Skeletal muscle tissue (tissue), 4 donors: Measurements from ENCODE around the gene BCKDHB. TPM values are rescaled to one million over a fixed set of nuclear protein-coding genes. Genes with fewer than 3 reads are reported as not detected.
"Not testable (repeated sequence)": the region's sequence is repeated elsewhere in the genome, so short reads cannot be mapped to it uniquely, and the experiment has no call there.

Source experiments
- H3K27ac ChIP-seq: one replicate; pipeline ENCODE4 v1.7.0; 2013; ENCODE audit warnings: mild to moderate bottlenecking, low read depth, low read length, inconsistent platforms
- H3K27me3 ChIP-seq, 3 donors: one replicate each; pipeline ENCODE4 v1.7.0; 2013; ENCODE audit warnings: low read length in 3 of 3; ENCODE audit not compliant: control insufficient read depth in 3 of 3, insufficient read depth in 3 of 3
- H3K36me3 ChIP-seq, 3 donors: one replicate each; pipeline ENCODE4 v1.7.0; 2013; ENCODE audit warnings: low read length in 3 of 3; ENCODE audit not compliant: control insufficient read depth in 3 of 3, insufficient read depth in 3 of 3
- H3K4me1 ChIP-seq, 3 donors: one replicate each; pipeline ENCODE4 v1.7.0; 2013; ENCODE audit warnings: low read length in 3 of 3, mild to moderate bottlenecking in 3 of 3; ENCODE audit not compliant: control insufficient read depth in 3 of 3, insufficient read depth in 3 of 3
- H3K4me3 ChIP-seq, 3 donors: one replicate each; pipeline ENCODE4 v1.7.0; 2013; ENCODE audit warnings: low read length in 3 of 3
- H3K9ac ChIP-seq, 3 donors: one replicate each; pipeline ENCODE4 v1.7.0; 2013; ENCODE audit warnings: low read length in 3 of 3, mild to moderate bottlenecking in 3 of 3, moderate library complexity in 2 of 3, low read depth in 1 of 3
- H3K9me3 ChIP-seq, 3 donors: one replicate each; pipeline ENCODE4 v1.7.0; 2013; ENCODE audit warnings: low read length in 3 of 3; ENCODE audit not compliant: control insufficient read depth in 3 of 3
- total RNA-seq: library from RNA; depleted of rRNA; stranded (reverse); fragments of >200 nt; gene quantifications from one replicate; pipeline ENCODE4 v1.2.3, GENCODE V29; 2014
- donor health status: Osteomylitis.

The BCKDHB gene
- total RNA-seq, 1 donor from 2014 or later = 24.5 TPM

GRCh38 chr6:80234908-80235307 is 128.4 kb downstream of the BCKDHB start:
- no peaks in the 10 kb centered on the region for H3K9me3 ChIP-seq
- H3K27ac ChIP-seq = no peak overlapping the region
- H3K27me3 ChIP-seq = no peaks in the 10 kb centered on the region
- no peak overlapping the region for H3K9ac ChIP-seq
- peaks cover 0 to 5% (median 2%) of the 10 kb centered on the region in 3 donors for H3K4me1 ChIP-seq
- H3K36me3 ChIP-seq = no peaks in the 10 kb centered on the region
- no peak overlapping the region for H3K4me3 ChIP-seq

GRCh38 chr6:80235647-80236046 is 129.2 kb downstream of the BCKDHB start:
- Histone ChIP-seq H3K36me3 (no peaks in the 10 kb centered on the region), H3K27me3 (no peaks in the 10 kb centered on the region), H3K9me3 (no peaks in the 10 kb centered on the region), H3K9ac (no peak overlapping the region), H3K4me3 (no peak overlapping the region), H3K27ac (no peak overlapping the region), H3K4me1 (peaks cover 0 to 5% (median 2%) of the 10 kb centered on the region in 3 donors)

- H3K9ac ChIP-seq, H3K4me1 ChIP-seq, H3K36me3 ChIP-seq, H3K4me3 ChIP-seq, H3K27ac ChIP-seq, H3K9me3 ChIP-seq, H3K27me3 ChIP-seq: not testable (repeated sequence)
These were observed 132.3 kb downstream of the BCKDHB start for GRCh38 chr6:80238754-80239153.

- Histone ChIP-seq H3K9me3 (no peaks in the 10 kb centered on the region), H3K9ac (no peak overlapping the region), H3K4me1 (no peaks in the 10 kb centered on the region), H3K4me3 (no peak overlapping the region), H3K36me3 (no peaks in the 10 kb centered on the region), H3K27me3 (no peaks in the 10 kb centered on the region), H3K27ac (no peak overlapping the region)
These were observed 138.6 kb downstream of the BCKDHB start for GRCh38 chr6:80245043-80245442.

- H3K9ac ChIP-seq = no peak overlapping the region
- H3K36me3 ChIP-seq = no peaks in the 10 kb centered on the region
- H3K4me3 ChIP-seq = no peak overlapping the region
- no peak overlapping the region for H3K27ac ChIP-seq
- H3K4me1 ChIP-seq = no peaks in the 10 kb centered on the region
- H3K9me3 ChIP-seq = no peaks in the 10 kb centered on the region
- no peaks in the 10 kb centered on the region for H3K27me3 ChIP-seq
These were observed 143.4 kb downstream of the BCKDHB start for GRCh38 chr6:80249897-80250296.

- Histone ChIP-seq H3K9ac (no peak overlapping the region), H3K36me3 (no peaks in the 10 kb centered on the region), H3K27me3 (no peaks in the 10 kb centered on the region), H3K4me3 (no peak overlapping the region), H3K9me3 (no peaks in the 10 kb centered on the region), H3K4me1 (no peaks in the 10 kb centered on the region), H3K27ac (no peak overlapping the region)
These were observed 144.0 kb downstream of the BCKDHB start for GRCh38 chr6:80250391-80250997.

- H3K9me3 ChIP-seq = no peaks in the 10 kb centered on the region
- H3K9ac ChIP-seq = no peak overlapping the region
- no peaks in the 10 kb centered on the region for H3K27me3 ChIP-seq
- no peaks in the 10 kb centered on the region for H3K4me1 ChIP-seq
- no peak overlapping the region for H3K4me3 ChIP-seq
- no peaks in the 10 kb centered on the region for H3K36me3 ChIP-seq
- no peak overlapping the region for H3K27ac ChIP-seq
These were observed 144.8 kb downstream of the BCKDHB start for GRCh38 chr6:80251321-80251720.

GRCh38 chr6:80254716-80255115 is 148.2 kb downstream of the BCKDHB start:
- no peak overlapping the region for H3K4me3 ChIP-seq
- H3K4me1 ChIP-seq = peaks cover 4 to 8% (median 4%) of the 10 kb centered on the region in 3 donors
- no peak overlapping the region for H3K27ac ChIP-seq
- H3K36me3 ChIP-seq = no peaks in the 10 kb centered on the region
- no peaks in the 10 kb centered on the region for H3K27me3 ChIP-seq
- H3K9me3 ChIP-seq = no peaks in the 10 kb centered on the region
- H3K9ac ChIP-seq = no peak overlapping the region

GRCh38 chr6:80256691-80257090 is 150.2 kb downstream of the BCKDHB start:
- H3K4me1 ChIP-seq = peaks cover 4 to 8% (median 4%) of the 10 kb centered on the region in 3 donors
- H3K9ac ChIP-seq = no peak overlapping the region
- no peak overlapping the region for H3K4me3 ChIP-seq
- no peaks in the 10 kb centered on the region for H3K36me3 ChIP-seq
- no peaks in the 10 kb centered on the region for H3K27me3 ChIP-seq
- no peaks in the 10 kb centered on the region for H3K9me3 ChIP-seq
- H3K27ac ChIP-seq = no peak overlapping the region

- Histone ChIP-seq H3K27me3 (no peaks in the 10 kb centered on the region), H3K36me3 (no peaks in the 10 kb centered on the region), H3K4me1 (peaks cover 4 to 8% (median 4%) of the 10 kb centered on the region in 3 donors), H3K27ac (no peak overlapping the region), H3K4me3 (no peak overlapping the region), H3K9ac (peak overlapping the region in 1 of 3 donors; percentile 27), H3K9me3 (no peaks in the 10 kb centered on the region)
These were observed 152.6 kb downstream of the BCKDHB start for GRCh38 chr6:80259118-80259517.
